ENCODE measurements around the gene WDR62. TPM values are rescaled to one million over a fixed set of nuclear protein-coding genes. Genes with fewer than 3 reads are reported as not detected.

The WDR62 gene
- total RNA-seq, 1 donor from 2014 or later, result 22.3 TPM

DNA sequence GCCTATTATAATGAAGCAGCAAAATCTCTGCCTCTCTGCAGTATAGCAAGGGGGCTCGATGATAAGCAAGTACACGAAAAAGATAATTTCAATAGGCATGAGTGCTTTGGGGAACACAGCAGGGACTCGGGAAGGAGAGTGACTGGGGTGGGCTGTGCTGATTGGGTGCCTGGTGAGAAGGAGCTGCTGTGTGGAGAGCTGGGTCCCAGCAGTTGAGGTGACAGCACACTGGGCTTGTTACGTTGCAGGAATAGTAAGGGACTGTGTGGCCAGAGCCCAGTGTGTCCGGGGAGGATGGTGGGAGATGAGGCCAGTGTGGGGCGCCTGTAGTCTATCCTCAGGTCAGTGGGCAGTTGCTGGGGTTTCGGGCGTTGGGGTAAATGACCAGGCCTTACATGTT lies 17.4 kb downstream of the WDR62 start:
- H3K9me3 Mint-ChIP-seq, result no peaks in the 10 kb centered on the region
- intact Hi-C loops (cut with micrococcal nuclease), result no loop called here
- no peaks in the 10 kb centered on the region for H3K4me1 Mint-ChIP-seq (ENCODE audit: low read depth)
- no peak overlapping the region for H3K4me3 Mint-ChIP-seq (ENCODE audit: low read depth)
- no peaks in the 10 kb centered on the region for H3K27me3 Mint-ChIP-seq (ENCODE audit: low read depth)
- H3K36me3 Mint-ChIP-seq (ENCODE audit: low read depth), result peaks cover 52% of the 10 kb centered on the region
- DNase-seq (ENCODE audit: low spot score), result no peak
- no peak overlapping the region for H3K27ac Mint-ChIP-seq

DNA sequence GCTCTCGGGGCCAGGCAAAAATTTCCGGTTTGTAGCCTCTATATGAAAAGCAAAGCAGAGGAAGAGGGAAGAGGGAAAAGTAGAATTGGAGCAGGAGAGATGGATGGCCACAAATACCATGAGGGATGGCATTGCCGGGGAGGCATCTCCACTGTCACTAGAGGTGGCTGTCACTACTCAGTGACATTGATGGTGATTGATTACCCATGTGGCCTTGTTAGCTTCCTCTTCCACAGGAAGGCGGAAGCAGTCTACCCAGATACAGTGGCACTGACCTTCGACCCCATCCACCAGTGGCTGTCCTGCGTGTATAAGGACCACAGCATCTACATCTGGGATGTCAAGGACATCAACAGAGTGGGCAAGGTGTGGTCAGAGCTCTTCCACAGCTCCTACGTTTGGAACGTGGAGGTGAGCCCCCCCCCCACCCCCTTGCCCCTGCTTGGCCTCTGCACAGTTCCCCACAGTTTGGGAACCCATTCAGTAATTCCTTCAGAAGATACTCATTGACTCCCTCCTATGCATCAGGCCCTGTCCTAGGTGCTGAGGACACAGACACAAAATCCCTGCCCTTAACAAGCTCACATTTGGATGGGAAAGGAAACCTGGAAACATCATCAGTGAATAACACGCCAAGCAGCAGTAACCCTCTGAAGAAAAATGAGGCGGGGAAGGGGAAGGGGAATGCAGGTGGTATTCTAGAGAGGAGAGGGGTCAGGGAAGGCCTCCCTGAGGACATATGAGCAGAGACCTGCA lies 18.6 kb downstream of the WDR62 start:
- Mint-ChIP-seq H3K4me3 (ENCODE audit: low read depth) (no peak overlapping the region), H3K36me3 (ENCODE audit: low read depth) (peaks cover 49% of the 10 kb centered on the region), H3K27me3 (ENCODE audit: low read depth) (no peaks in the 10 kb centered on the region), H3K4me1 (ENCODE audit: low read depth) (no peaks in the 10 kb centered on the region), H3K9me3 (no peaks in the 10 kb centered on the region), H3K27ac (no peak overlapping the region)
- DNase-seq (ENCODE audit: low spot score), result no peak
- intact Hi-C loops (cut with micrococcal nuclease), result no loop called here

DNA sequence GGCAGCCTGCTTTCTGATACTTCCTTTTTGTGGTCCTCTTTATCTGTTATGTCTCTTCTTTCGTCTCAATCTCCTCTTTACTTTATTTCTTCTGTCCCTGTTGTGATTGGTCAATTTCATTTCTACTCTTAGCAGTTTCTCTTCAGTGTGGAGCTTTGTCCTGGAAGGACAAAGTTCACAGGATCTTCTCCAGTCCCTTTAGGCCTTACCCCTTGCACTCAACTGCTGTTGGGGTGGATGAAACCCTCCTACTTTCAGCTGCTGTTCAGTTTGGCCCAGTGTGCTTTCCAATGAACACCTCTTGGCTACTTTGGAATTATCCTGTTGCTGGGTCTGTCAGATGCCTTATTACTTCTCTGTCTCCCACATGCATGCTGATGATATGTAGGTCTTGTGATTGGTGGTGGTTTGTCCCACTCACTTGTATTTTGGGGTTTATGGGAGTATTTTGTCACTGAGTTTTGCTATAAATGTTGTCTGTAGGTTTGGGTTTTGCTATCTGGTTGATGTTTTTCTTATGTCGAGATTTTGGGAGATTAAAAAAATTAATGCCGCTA lies 24.8 kb downstream of the WDR62 start:
- Mint-ChIP-seq H3K4me1 (ENCODE audit: low read depth) (no peaks in the 10 kb centered on the region), H3K9me3 (no peaks in the 10 kb centered on the region), H3K36me3 (ENCODE audit: low read depth) (peaks cover 60% of the 10 kb centered on the region), H3K27ac (peak overlapping the region; percentile 38), H3K27me3 (ENCODE audit: low read depth) (no peaks in the 10 kb centered on the region), H3K4me3 (ENCODE audit: low read depth) (no peak overlapping the region)
- intact Hi-C loops (cut with micrococcal nuclease), result no loop called here
- DNase-seq (ENCODE audit: low spot score), result no peak

DNA sequence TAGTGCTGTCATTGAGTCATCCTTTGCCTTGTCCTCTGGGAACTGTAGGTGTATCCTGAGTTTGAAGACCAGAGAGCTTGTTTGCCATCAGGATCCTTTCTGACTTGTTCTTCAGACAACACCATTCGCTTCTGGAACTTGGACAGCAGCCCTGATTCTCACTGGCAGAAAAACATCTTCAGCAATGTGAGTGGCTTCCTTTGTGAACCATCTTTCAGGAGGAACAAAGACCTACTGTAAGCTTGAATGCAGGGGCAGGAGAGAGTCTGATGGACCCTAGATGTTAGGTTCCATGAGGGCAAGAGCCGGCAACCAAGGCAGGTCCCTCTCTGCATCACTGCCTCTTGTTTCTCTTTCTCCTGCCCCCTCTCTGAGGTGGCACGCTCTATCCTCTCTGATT lies 26.7 kb downstream of the WDR62 start:
- H3K4me1 Mint-ChIP-seq (ENCODE audit: low read depth), result no peaks in the 10 kb centered on the region
- peaks cover 65% of the 10 kb centered on the region for H3K36me3 Mint-ChIP-seq (ENCODE audit: low read depth)
- no peak for DNase-seq (ENCODE audit: low spot score)
- no peak overlapping the region for H3K4me3 Mint-ChIP-seq (ENCODE audit: low read depth)
- no peaks in the 10 kb centered on the region for H3K27me3 Mint-ChIP-seq (ENCODE audit: low read depth)
- no peak overlapping the region for H3K27ac Mint-ChIP-seq
- no peaks in the 10 kb centered on the region for H3K9me3 Mint-ChIP-seq
- intact Hi-C loops (cut with micrococcal nuclease), result no loop called here

DNA sequence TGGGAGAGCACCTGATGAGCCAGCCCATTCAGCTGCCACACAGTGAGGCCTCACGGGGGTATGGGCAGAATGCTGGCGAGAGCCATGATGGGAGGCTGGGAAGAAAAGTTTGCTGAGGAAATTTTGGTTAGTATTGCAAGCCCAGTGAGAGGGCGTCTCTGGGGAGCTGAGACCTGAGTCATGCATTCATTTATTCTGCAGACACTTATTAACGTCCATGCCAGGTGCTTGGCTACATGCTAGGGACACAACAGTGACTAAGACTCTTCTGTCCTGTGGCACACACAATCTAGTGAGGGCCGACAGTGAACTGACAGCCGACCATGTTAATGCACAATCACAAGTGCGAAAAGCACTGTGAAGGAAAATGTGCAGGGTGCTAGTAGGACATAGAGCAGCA lies 27.2 kb downstream of the WDR62 start:
- Mint-ChIP-seq H3K27me3 (ENCODE audit: low read depth) (no peaks in the 10 kb centered on the region), H3K27ac (no peak overlapping the region), H3K4me1 (ENCODE audit: low read depth) (no peaks in the 10 kb centered on the region), H3K36me3 (ENCODE audit: low read depth) (peaks cover 67% of the 10 kb centered on the region), H3K9me3 (no peaks in the 10 kb centered on the region), H3K4me3 (ENCODE audit: low read depth) (no peak overlapping the region)
- intact Hi-C loops (cut with micrococcal nuclease), result no loop called here
- DNase-seq (ENCODE audit: low spot score), result no peak

DNA sequence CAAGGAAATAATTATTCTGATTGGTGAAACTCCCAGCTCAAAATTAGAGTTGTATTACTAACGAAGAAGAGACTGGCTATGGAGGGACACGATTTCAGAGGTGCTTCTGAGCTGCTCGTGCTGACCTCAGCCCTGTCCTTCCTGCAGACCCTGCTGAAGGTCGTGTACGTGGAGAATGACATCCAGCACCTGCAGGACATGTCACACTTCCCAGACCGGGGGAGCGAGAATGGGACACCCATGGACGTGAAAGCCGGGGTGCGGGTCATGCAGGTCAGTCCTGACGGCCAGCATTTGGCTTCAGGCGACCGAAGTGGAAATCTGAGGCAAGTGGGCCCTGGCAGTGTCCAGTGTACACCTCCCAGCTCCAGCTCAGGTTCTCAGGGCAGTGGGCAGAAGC lies 28.2 kb downstream of the WDR62 start:
- intact Hi-C loops (cut with micrococcal nuclease), result no loop called here
- H3K36me3 Mint-ChIP-seq (ENCODE audit: low read depth), result peaks cover 60% of the 10 kb centered on the region
- no peaks in the 10 kb centered on the region for H3K4me1 Mint-ChIP-seq (ENCODE audit: low read depth)
- no peaks in the 10 kb centered on the region for H3K9me3 Mint-ChIP-seq
- no peak overlapping the region for H3K27ac Mint-ChIP-seq
- no peak overlapping the region for H3K4me3 Mint-ChIP-seq (ENCODE audit: low read depth)
- no peaks in the 10 kb centered on the region for H3K27me3 Mint-ChIP-seq (ENCODE audit: low read depth)
- DNase-seq (ENCODE audit: low spot score), result no peak

DNA sequence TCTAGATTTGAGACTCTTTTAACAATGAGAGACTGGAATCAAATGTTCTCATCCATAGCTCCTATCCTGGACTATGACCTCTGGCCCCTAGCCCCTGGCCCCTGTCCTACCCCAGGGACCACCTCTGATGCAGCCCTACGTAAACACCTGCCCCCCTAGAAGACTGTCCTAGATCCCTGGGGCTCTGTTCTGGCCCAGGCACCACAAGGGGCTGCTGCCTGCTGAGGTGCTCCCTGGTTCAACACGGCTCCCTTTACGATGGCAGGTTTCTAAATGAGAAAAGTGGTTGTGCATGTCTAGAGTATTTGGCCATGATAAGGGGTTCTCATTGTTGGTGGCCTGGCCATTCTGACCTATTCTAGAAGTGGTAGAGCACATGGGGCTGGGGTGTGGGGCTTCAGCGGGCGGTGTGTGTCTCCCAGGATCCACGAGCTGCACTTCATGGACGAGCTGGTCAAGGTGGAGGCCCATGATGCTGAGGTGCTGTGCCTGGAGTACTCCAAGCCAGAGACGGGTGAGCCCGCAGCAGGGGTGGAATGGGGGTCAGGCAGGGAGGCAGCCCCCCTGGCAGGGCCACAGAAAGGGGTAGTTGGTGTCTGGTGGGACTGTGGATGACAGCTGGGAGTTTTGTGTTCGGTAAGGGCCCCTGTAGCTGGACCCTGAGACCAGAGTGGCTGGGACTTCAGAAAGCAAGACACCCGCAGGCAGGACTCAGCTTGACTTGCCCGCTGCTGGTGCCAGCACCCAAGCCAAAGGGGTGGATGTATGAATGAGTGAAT lies 29.7 kb downstream of the WDR62 start:
- intact Hi-C loops (cut with micrococcal nuclease), result no loop called here
- Mint-ChIP-seq H3K27me3 (ENCODE audit: low read depth) (no peaks in the 10 kb centered on the region), H3K4me1 (ENCODE audit: low read depth) (no peaks in the 10 kb centered on the region), H3K4me3 (ENCODE audit: low read depth) (no peak overlapping the region), H3K27ac (no peak overlapping the region), H3K9me3 (no peaks in the 10 kb centered on the region), H3K36me3 (ENCODE audit: low read depth) (peaks cover 64% of the 10 kb centered on the region)
- no peak for DNase-seq (ENCODE audit: low spot score)

DNA sequence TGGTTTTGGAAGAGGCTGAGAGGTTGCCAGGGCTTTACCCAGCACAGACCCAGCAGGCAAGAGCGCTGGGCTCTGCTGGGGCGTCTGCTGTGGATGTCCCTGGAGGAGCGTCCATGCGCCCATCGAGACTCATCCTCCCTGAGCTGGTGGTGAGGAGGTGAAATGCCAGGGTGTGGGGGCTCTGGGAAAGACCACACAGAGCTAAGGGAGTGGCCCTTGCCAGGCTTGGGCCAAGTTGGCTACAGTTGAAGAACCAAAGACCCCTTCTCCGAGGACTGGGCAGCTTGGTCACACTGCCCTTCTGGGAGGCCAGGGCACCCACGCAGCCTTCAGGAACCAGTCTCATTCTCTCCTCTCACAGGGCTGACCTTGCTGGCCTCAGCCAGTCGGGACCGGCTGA lies 31.6 kb downstream of the WDR62 start:
- Mint-ChIP-seq H3K4me3 (ENCODE audit: low read depth) (no peak overlapping the region), H3K9me3 (no peaks in the 10 kb centered on the region), H3K27ac (no peak overlapping the region), H3K4me1 (ENCODE audit: low read depth) (no peaks in the 10 kb centered on the region), H3K36me3 (ENCODE audit: low read depth) (peaks cover 67% of the 10 kb centered on the region), H3K27me3 (ENCODE audit: low read depth) (no peaks in the 10 kb centered on the region)
- no peak for DNase-seq (ENCODE audit: low spot score)
- intact Hi-C loops (cut with micrococcal nuclease), result no loop called here

DNA sequence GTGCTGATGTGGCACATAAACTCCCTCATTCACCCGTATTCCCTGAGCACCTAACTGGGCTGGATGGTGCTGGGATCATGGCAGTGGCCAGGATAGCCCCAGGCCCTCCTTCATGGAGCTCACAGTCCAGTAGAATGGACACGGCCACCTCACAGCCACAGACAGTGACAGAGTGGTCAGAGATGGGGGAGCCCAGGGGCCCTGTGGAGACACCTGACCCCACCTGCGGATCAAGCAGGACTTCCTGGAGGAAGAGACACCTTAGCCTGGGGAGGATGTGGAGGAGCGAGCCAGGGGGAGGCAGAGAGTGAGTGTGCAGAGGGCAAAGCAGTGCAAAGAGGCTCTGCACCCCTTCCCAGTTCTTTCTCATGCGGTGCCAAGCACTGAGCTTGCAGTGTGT lies 35.1 kb downstream of the WDR62 start:
- H3K9me3 Mint-ChIP-seq, result no peaks in the 10 kb centered on the region
- no peak overlapping the region for H3K27ac Mint-ChIP-seq
- H3K4me1 Mint-ChIP-seq (ENCODE audit: low read depth), result peaks cover 15% of the 10 kb centered on the region
- intact Hi-C loops (cut with micrococcal nuclease), result no loop called here
- H3K27me3 Mint-ChIP-seq (ENCODE audit: low read depth), result no peaks in the 10 kb centered on the region
- no peak overlapping the region for H3K4me3 Mint-ChIP-seq (ENCODE audit: low read depth)
- peaks cover 57% of the 10 kb centered on the region for H3K36me3 Mint-ChIP-seq (ENCODE audit: low read depth)
- DNase-seq (ENCODE audit: low spot score), result no peak

DNA sequence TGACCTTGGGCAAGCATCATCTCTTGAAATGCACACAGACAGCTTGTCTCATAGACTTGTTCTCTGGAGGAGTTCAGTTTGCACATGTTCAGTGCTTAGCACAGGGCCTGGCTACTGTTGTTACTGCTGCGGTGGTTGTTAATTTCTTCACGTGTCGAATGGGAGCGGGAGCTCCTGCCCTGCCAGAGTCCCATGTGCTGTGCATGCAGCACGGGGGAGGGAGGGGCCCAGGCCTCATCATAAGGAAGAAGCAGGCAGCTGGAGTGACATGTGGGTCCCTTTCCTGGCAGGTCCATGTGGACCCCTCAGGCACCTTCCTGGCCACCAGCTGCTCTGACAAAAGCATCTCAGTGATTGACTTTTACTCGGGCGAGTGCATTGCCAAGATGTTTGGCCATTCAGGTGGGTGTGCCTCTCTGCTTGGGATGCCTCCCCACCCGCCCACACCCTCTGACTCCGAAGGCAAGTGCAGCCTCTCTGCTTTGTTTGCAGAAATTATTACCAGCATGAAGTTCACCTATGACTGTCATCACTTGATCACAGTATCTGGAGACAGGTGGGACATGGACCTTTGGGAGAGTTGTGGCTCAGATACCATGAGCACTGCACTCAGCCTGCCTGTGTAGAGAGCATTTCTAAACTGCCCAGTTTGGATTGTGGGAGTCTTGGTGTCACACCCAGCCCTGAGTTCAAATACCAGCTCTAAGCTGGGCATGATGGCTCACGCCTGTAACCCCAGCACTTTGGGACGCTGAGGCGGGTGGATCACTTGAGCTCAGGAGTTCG lies 36.4 kb downstream of the WDR62 start:
- intact Hi-C loops (cut with micrococcal nuclease), result no loop called here
- Mint-ChIP-seq H3K27me3 (ENCODE audit: low read depth) (no peaks in the 10 kb centered on the region), H3K27ac (no peak overlapping the region), H3K4me3 (ENCODE audit: low read depth) (no peak overlapping the region), H3K4me1 (ENCODE audit: low read depth) (peaks cover 15% of the 10 kb centered on the region), H3K36me3 (ENCODE audit: low read depth) (peaks cover 51% of the 10 kb centered on the region), H3K9me3 (no peaks in the 10 kb centered on the region)
- DNase-seq (ENCODE audit: low spot score), result no peak

DNA sequence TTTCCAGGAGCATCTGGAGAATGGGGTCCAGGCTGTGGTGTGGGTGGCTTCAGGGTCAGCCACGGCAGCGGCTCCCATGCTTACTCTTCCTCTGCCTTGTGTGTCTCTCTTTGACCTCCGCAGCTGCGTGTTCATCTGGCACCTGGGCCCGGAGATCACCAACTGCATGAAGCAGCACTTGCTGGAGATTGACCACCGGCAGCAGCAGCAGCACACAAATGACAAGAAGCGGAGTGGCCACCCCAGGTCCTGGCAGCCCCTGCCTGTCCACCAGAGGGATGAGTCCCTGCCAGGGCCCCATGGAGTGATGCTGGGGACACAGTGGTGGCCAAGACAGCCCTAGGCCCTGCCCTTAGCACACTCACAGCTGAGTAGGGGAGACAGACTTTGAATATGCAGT lies 37.9 kb downstream of the WDR62 start:
- H3K27me3 Mint-ChIP-seq (ENCODE audit: low read depth), result no peaks in the 10 kb centered on the region

DNA sequence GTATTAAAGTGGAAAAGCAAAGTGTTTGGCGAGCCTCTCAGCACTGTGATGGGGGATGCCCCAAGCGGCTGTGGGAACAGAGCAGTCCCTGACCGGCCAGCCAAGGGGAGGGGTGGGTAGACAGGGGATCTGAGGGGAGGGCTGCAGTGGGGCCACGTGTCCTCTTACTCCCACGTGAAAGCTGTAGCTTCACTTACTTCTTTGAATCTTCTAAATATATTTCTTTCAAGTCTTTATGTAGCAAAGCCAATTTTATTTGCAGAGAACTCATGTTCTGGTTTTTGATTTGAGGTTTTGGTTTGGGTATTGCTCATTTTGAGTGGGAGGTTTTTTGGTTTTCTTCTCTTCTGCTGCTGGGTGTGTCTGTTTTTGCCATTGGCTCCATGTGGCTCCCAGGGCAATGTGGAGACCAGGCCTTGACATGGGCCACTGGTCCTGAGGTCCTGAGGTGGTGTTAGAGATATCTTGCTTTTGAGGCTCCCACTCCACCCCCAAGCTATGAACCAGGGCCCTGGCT lies 38.5 kb downstream of the WDR62 start:
- Mint-ChIP-seq H3K36me3 (ENCODE audit: low read depth) (peaks cover 54% of the 10 kb centered on the region), H3K27me3 (ENCODE audit: low read depth) (no peaks in the 10 kb centered on the region), H3K9me3 (no peaks in the 10 kb centered on the region), H3K27ac (peak overlapping the region; percentile 51), H3K4me1 (ENCODE audit: low read depth) (peaks cover 15% of the 10 kb centered on the region), H3K4me3 (ENCODE audit: low read depth) (no peak overlapping the region)
- intact Hi-C loops (cut with micrococcal nuclease), result no loop called here
- DNase-seq (ENCODE audit: low spot score), result no peak

More for the DNA sequence above, 37.9 kb downstream of the WDR62 start:
- peaks cover 15% of the 10 kb centered on the region for H3K4me1 Mint-ChIP-seq (ENCODE audit: low read depth)
- intact Hi-C loops (cut with micrococcal nuclease), result no loop called here
- H3K4me3 Mint-ChIP-seq (ENCODE audit: low read depth), result no peak overlapping the region
- H3K9me3 Mint-ChIP-seq, result no peaks in the 10 kb centered on the region
- no peak for DNase-seq (ENCODE audit: low spot score)
- H3K36me3 Mint-ChIP-seq (ENCODE audit: low read depth), result peaks cover 57% of the 10 kb centered on the region
- peak overlapping the region; percentile 3 for H3K27ac Mint-ChIP-seq

Measured in activated T-helper 2 cell treated with anti-CD3 and anti-CD28 coated beads, Interferon-gamma antibody, Interleukin-2, Interleukin-4, amounts not matched to agents 10 μg/mL and 5 μg/mL and 100 μg/mL, durations not matched to agents 14 hours and 24 hours and 36 hours (primary cell).